Activated CD4-positive, alpha-beta memory T cell treated with anti-CD3 and anti-CD28 coated beads for 36 hours (primary cell): ENCODE measurements around the gene EMX2. TPM values are rescaled to one million over a fixed set of nuclear protein-coding genes. Genes with fewer than 3 reads are reported as not detected.
A peak's percentile ranks its signal among the peaks of the same experiment; 100 is the strongest.

ENCODE experiments used
- CTCF ChIA-PET: fragments of 350-600 bp; sonication (Branson Sonifier 250); formaldehyde crosslinking; loops from one replicate; lab custom pipeline; 2021; ENCODE audit warnings: antibody characterized with exemption, inconsistent platforms; lab: Charles Lee
- POLR2A ChIA-PET: fragments of 350-600 bp; sonication (Branson Sonifier 250); formaldehyde crosslinking; loops from one replicate; lab custom pipeline; 2021; ENCODE audit warnings: antibody characterized with exemption; lab: Charles Lee
- DNase-seq: peaks from one replicate; pipeline ENCODE4 v3.0.0-alpha.2; 2020
- H3K27ac Mint-ChIP-seq: one replicate; pipeline ENCODE4 v1.8.0; 2021; ENCODE audit warnings: mixed read lengths
- H3K27me3 Mint-ChIP-seq: one replicate; pipeline ENCODE4 v1.8.0; 2021; ENCODE audit warnings: mixed read lengths
- H3K36me3 Mint-ChIP-seq: one replicate; pipeline ENCODE4 v1.8.0; 2021; ENCODE audit warnings: mixed read lengths
- H3K4me1 Mint-ChIP-seq: one replicate; pipeline ENCODE4 v1.8.0; 2021; ENCODE audit warnings: low read depth, mixed read lengths
- H3K4me3 Mint-ChIP-seq: one replicate; pipeline ENCODE4 v1.8.0; 2021; ENCODE audit warnings: mild to moderate bottlenecking, mixed read lengths
- H3K9me3 Mint-ChIP-seq: one replicate; pipeline ENCODE4 v1.8.0; 2021; ENCODE audit warnings: mixed read lengths
- intact Hi-C: fragments of 100-400 bp; cut with micrococcal nuclease; formaldehyde crosslinking; loops from one replicate; pipeline ENCODE4 v1.15.1; 2023
- total RNA-seq, 2 experiments: library from RNA; stranded (reverse); gene quantifications; one replicate each; pipeline ENCODE4 v1.2.3, GENCODE V29; 2021

Gene EMX2
- total RNA-seq, 2 experiments from 2014 or later: not detected

GRCh38 chr10:117533507-117534281 is 8.9 kb upstream of the EMX2 start:
- H3K9me3 Mint-ChIP-seq: no peaks in the 10 kb centered on the region
- peak overlapping the region; percentile 33 for H3K4me3 Mint-ChIP-seq
- no peak overlapping the region for H3K27ac Mint-ChIP-seq
- H3K36me3 Mint-ChIP-seq: no peaks in the 10 kb centered on the region
- ChIA-PET POLR2A (no interaction called here), CTCF (no interaction called here)
- DNase-seq: no peak
- H3K27me3 Mint-ChIP-seq: peaks cover 62% of the 10 kb centered on the region
- intact Hi-C loops: loop anchor here (2.0 to 10.0 kb wide), 3 partner anchors 13 to 369 kb away; no protein-coding TSS in a partner anchor
- H3K4me1 Mint-ChIP-seq: peaks cover 12% of the 10 kb centered on the region

GRCh38 chr10:117534321-117535297 is 7.9 kb upstream of the EMX2 start:
- ChIA-PET CTCF (no interaction called here), POLR2A (no interaction called here)
- Mint-ChIP-seq H3K36me3 (no peaks in the 10 kb centered on the region), H3K4me3 (no peak overlapping the region), H3K9me3 (no peaks in the 10 kb centered on the region), H3K27me3 (peaks cover 68% of the 10 kb centered on the region), H3K4me1 (peaks cover 12% of the 10 kb centered on the region), H3K27ac (no peak overlapping the region)
- DNase-seq: no peak
- intact Hi-C loops: loop anchor here (10.0 kb wide), 1 partner anchor 200 kb away; no protein-coding TSS in a partner anchor

- DNase-seq: no peak
- Mint-ChIP-seq H3K9me3 (no peaks in the 10 kb centered on the region), H3K27ac (no peak overlapping the region), H3K4me3 (no peak overlapping the region), H3K36me3 (no peaks in the 10 kb centered on the region), H3K4me1 (peaks cover 12% of the 10 kb centered on the region), H3K27me3 (peaks cover 68% of the 10 kb centered on the region)
- ChIA-PET CTCF (no interaction called here), POLR2A (no interaction called here)
- intact Hi-C loops: loop anchor here (10.0 kb wide), 1 partner anchor 199 kb away; no protein-coding TSS in a partner anchor
Observed at GRCh38 chr10:117535298-117536071, 7.1 kb upstream of the EMX2 start.

- intact Hi-C loops: loop anchor here (10.0 kb wide), 1 partner anchor 199 kb away; no protein-coding TSS in a partner anchor
- H3K36me3 Mint-ChIP-seq: no peaks in the 10 kb centered on the region
- peaks cover 15% of the 10 kb centered on the region for H3K4me1 Mint-ChIP-seq
- H3K27ac Mint-ChIP-seq: no peak overlapping the region
- no peak for DNase-seq
- ChIA-PET CTCF (interaction anchor here (0.9 to 2.2 kb wide), 4 partner anchors 14 to 706 kb away, joined by 3 to 12 read pairs (median 4); no protein-coding TSS in a partner anchor), POLR2A (no interaction called here)
- H3K27me3 Mint-ChIP-seq: peaks cover 68% of the 10 kb centered on the region
- H3K4me3 Mint-ChIP-seq: no peak overlapping the region
- no peaks in the 10 kb centered on the region for H3K9me3 Mint-ChIP-seq
Observed at GRCh38 chr10:117536072-117536865, 6.3 kb upstream of the EMX2 start.

- Mint-ChIP-seq H3K36me3 (no peaks in the 10 kb centered on the region), H3K27me3 (peaks cover 68% of the 10 kb centered on the region), H3K9me3 (no peaks in the 10 kb centered on the region), H3K4me1 (peaks cover 18% of the 10 kb centered on the region), H3K4me3 (no peak overlapping the region), H3K27ac (no peak overlapping the region)
- intact Hi-C loops: loop anchor here (1.0 to 10.0 kb wide), 2 partner anchors 198 to 704 kb away; no protein-coding TSS in a partner anchor
- DNase-seq: no peak
- CTCF ChIA-PET: interaction anchor here (0.9 to 2.2 kb wide), 4 partner anchors 13 to 705 kb away, joined by 3 to 12 read pairs (median 4); no protein-coding TSS in a partner anchor
- POLR2A ChIA-PET: no interaction called here
Observed at GRCh38 chr10:117536866-117537435, 5.6 kb upstream of the EMX2 start.

GRCh38 chr10:117537436-117537903 is 5.1 kb upstream of the EMX2 start:
- peak; percentile 39 for DNase-seq
- no peaks in the 10 kb centered on the region for H3K36me3 Mint-ChIP-seq
- H3K27ac Mint-ChIP-seq: no peak overlapping the region
- no peak overlapping the region for H3K4me3 Mint-ChIP-seq
- POLR2A ChIA-PET: no interaction called here
- no peaks in the 10 kb centered on the region for H3K9me3 Mint-ChIP-seq
- CTCF ChIA-PET: interaction anchor here (1.1 to 2.4 kb wide), 8 partner anchors 14 to 707 kb away, joined by 3 to 12 read pairs (median 4); no protein-coding TSS in a partner anchor
- intact Hi-C loops: loop anchor here (1.0 to 10.0 kb wide), 2 partner anchors 197 to 704 kb away; no protein-coding TSS in a partner anchor
- H3K4me1 Mint-ChIP-seq: peaks cover 18% of the 10 kb centered on the region
- peaks cover 66% of the 10 kb centered on the region for H3K27me3 Mint-ChIP-seq

- intact Hi-C loops: loop anchor here (1.0 to 10.0 kb wide), 2 partner anchors 197 to 703 kb away; no protein-coding TSS in a partner anchor
- ChIA-PET POLR2A (no interaction called here), CTCF (interaction anchor here (0.7 to 2.4 kb wide), 10 partner anchors 14 to 706 kb away, joined by 3 to 12 read pairs (median 4); no protein-coding TSS in a partner anchor)
- Mint-ChIP-seq H3K27ac (no peak overlapping the region), H3K9me3 (no peaks in the 10 kb centered on the region), H3K36me3 (no peaks in the 10 kb centered on the region), H3K4me1 (peaks cover 20% of the 10 kb centered on the region), H3K4me3 (no peak overlapping the region), H3K27me3 (peaks cover 66% of the 10 kb centered on the region)
- no peak for DNase-seq
Observed at GRCh38 chr10:117537904-117538524, 4.5 kb upstream of the EMX2 start.

- Mint-ChIP-seq H3K4me3 (no peak overlapping the region), H3K27me3 (peaks cover 68% of the 10 kb centered on the region), H3K27ac (no peak overlapping the region), H3K36me3 (no peaks in the 10 kb centered on the region), H3K9me3 (no peaks in the 10 kb centered on the region), H3K4me1 (peaks cover 24% of the 10 kb centered on the region)
- POLR2A ChIA-PET: no interaction called here
- CTCF ChIA-PET: interaction anchor here (0.6 to 2.4 kb wide), 2 partner anchors 13 to 44 kb away, joined by 4 to 8 read pairs; no protein-coding TSS in a partner anchor
- DNase-seq: no peak
- intact Hi-C loops: loop anchor here (10.0 kb wide), 1 partner anchor 195 kb away; no protein-coding TSS in a partner anchor
Observed at GRCh38 chr10:117539361-117539773, 3.2 kb upstream of the EMX2 start.

- DNase-seq: no peak
- H3K4me1 Mint-ChIP-seq: peaks cover 28% of the 10 kb centered on the region
- ChIA-PET CTCF (interaction anchor here (2.4 kb wide), 1 partner anchor 12 kb away, joined by 8 read pairs; no protein-coding TSS in a partner anchor), POLR2A (no interaction called here)
- no peak overlapping the region for H3K4me3 Mint-ChIP-seq
- no peaks in the 10 kb centered on the region for H3K36me3 Mint-ChIP-seq
- H3K27ac Mint-ChIP-seq: no peak overlapping the region
- no peaks in the 10 kb centered on the region for H3K9me3 Mint-ChIP-seq
- intact Hi-C loops: loop anchor here (10.0 kb wide), 1 partner anchor 195 kb away; no protein-coding TSS in a partner anchor
- peaks cover 72% of the 10 kb centered on the region for H3K27me3 Mint-ChIP-seq
Observed at GRCh38 chr10:117539903-117540639, 2.5 kb upstream of the EMX2 start.
